HCT116 (cell line): ENCODE data around the gene ACCSL.

Experiments used
- EZH2 ChIP-seq: fragments of 200-600 bp; sonication (generic); IDR thresholded peaks from 2 replicates; pipeline ENCODE4 v1.6.1; 2017; ENCODE audit warnings: antibody characterized with exemption, mixed run types
- EZH2phosphoT487 ChIP-seq: fragments of 200-600 bp; IDR thresholded peaks from 2 replicates; pipeline ENCODE4 v1.6.1; 2018; ENCODE audit warnings: antibody characterized with exemption, borderline replicate concordance
- POLR2A ChIP-seq: IDR thresholded peaks from 2 replicates; pipeline ENCODE4 v1.7.0; 2011; ENCODE audit warnings: borderline replicate concordance; ENCODE audit not compliant: insufficient read depth, insufficient read length; ENCODE audit errors: extremely low read depth
- POLR2AphosphoS5 ChIP-seq: IDR thresholded peaks from 2 replicates; pipeline ENCODE4 v1.6.1; 2011; ENCODE audit warnings: mild to moderate bottlenecking, low read depth, low read length, moderate library complexity
- YY1 ChIP-seq: IDR thresholded peaks from 2 replicates; pipeline ENCODE4 v1.6.1; 2011; ENCODE audit warnings: low read length, low read depth, moderate library complexity, mild to moderate bottlenecking; ENCODE audit not compliant: insufficient replicate concordance; ENCODE audit errors: extremely low read depth
- TF ChIP-seq, protein P1 (sequence below), 3 experiments: fragments of 200-600 bp in 1 of 3; sonication (generic) in 1 of 3; IDR thresholded peaks in 2 of 3; conservative IDR thresholded peaks in 1 of 3; 2 replicates each; pipeline ENCODE4 v1.5.1; 2012 to 2017; ENCODE audit warnings: low read depth in 2 of 3, low read length in 2 of 3, antibody characterized with exemption in 1 of 3, borderline replicate concordance in 1 of 3, control low read depth in 1 of 3, mild to moderate bottlenecking in 1 of 3, mixed read lengths in 1 of 3, mixed run types in 1 of 3, moderate library complexity in 1 of 3; ENCODE audit not compliant: insufficient read depth in 1 of 3
- TF ChIP-seq, protein P2 (sequence below): IDR thresholded peaks from 2 replicates; pipeline ENCODE4 v1.6.1; 2012
- TF ChIP-seq, protein P3 (sequence below): IDR thresholded peaks from 2 replicates; pipeline ENCODE4 v1.6.1; 2012
- TF ChIP-seq, protein P4 (sequence below): IDR thresholded peaks from 2 replicates; pipeline ENCODE4 v1.6.1; 2011; ENCODE audit warnings: mild to moderate bottlenecking, low read length, moderate library complexity; ENCODE audit not compliant: insufficient replicate concordance; ENCODE audit errors: extremely low read depth

DNA sequence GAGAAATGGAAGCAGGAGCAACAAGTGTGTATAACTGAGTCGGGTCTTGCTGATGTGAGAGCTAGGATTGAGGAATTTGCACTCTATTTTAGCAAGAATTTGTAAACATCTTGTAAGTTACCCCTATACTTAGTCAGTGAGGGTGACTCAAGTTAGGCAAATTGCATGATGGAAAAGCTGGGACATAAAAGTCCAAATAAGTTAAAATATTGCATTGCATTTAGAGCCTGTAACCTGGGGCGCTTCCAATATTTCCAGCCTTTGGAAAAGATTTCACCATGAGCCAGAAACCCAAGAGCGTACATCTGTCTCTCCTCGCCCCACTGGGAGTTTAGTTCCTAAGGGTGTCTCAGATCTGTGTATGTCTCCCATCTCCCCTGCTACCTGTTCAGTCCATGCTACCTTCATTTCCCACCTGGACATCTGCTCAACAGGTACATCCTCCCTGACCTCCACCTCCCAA lies 37.0 kb upstream of the ACCSL start:
- TF ChIP-seq, protein P1, sequence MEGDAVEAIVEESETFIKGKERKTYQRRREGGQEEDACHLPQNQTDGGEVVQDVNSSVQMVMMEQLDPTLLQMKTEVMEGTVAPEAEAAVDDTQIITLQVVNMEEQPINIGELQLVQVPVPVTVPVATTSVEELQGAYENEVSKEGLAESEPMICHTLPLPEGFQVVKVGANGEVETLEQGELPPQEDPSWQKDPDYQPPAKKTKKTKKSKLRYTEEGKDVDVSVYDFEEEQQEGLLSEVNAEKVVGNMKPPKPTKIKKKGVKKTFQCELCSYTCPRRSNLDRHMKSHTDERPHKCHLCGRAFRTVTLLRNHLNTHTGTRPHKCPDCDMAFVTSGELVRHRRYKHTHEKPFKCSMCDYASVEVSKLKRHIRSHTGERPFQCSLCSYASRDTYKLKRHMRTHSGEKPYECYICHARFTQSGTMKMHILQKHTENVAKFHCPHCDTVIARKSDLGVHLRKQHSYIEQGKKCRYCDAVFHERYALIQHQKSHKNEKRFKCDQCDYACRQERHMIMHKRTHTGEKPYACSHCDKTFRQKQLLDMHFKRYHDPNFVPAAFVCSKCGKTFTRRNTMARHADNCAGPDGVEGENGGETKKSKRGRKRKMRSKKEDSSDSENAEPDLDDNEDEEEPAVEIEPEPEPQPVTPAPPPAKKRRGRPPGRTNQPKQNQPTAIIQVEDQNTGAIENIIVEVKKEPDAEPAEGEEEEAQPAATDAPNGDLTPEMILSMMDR (IDR thresholded peaks at IDR 0.05 in 2 of 3, conservative IDR thresholded peaks at IDR 0.05 in 1 of 3; ENCODE audit: borderline replicate concordance in 1 of 3, insufficient read depth in 1 of 3, low read depth in 2 of 3, low read length in 2 of 3), result no peak
- no peak for TF ChIP-seq POLR2A
- TF ChIP-seq, protein P2, sequence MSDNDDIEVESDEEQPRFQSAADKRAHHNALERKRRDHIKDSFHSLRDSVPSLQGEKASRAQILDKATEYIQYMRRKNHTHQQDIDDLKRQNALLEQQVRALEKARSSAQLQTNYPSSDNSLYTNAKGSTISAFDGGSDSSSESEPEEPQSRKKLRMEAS, result no peak
- TF ChIP-seq, protein P3, sequence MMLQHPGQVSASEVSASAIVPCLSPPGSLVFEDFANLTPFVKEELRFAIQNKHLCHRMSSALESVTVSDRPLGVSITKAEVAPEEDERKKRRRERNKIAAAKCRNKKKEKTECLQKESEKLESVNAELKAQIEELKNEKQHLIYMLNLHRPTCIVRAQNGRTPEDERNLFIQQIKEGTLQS, result no peak
- no peak for TF ChIP-seq YY1
- TF ChIP-seq, protein P4, sequence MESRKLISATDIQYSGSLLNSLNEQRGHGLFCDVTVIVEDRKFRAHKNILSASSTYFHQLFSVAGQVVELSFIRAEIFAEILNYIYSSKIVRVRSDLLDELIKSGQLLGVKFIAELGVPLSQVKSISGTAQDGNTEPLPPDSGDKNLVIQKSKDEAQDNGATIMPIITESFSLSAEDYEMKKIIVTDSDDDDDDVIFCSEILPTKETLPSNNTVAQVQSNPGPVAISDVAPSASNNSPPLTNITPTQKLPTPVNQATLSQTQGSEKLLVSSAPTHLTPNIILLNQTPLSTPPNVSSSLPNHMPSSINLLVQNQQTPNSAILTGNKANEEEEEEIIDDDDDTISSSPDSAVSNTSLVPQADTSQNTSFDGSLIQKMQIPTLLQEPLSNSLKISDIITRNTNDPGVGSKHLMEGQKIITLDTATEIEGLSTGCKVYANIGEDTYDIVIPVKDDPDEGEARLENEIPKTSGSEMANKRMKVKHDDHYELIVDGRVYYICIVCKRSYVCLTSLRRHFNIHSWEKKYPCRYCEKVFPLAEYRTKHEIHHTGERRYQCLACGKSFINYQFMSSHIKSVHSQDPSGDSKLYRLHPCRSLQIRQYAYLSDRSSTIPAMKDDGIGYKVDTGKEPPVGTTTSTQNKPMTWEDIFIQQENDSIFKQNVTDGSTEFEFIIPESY, result no peak
- no peak for TF ChIP-seq EZH2
- TF ChIP-seq EZH2phosphoT487, result no peak
- TF ChIP-seq POLR2AphosphoS5, result no peak
